Measurements from ENCODE around the gene EFHC1. TPM values are rescaled to one million over a fixed set of nuclear protein-coding genes. Genes with fewer than 3 reads are reported as not detected.

EFHC1 gene
- total RNA-seq, 3 donors from 2014 or later = 1.2 to 1.9 (median 1.8) TPM

- H3K4me1 Mint-ChIP-seq (ENCODE audit: low read depth) = no peaks in the 10 kb centered on the region
- no peaks in the 10 kb centered on the region for H3K27me3 Mint-ChIP-seq (ENCODE audit: low read depth)
- H3K4me3 Mint-ChIP-seq = no peak overlapping the region
- H3K36me3 Mint-ChIP-seq (ENCODE audit: insufficient read depth) = peaks cover 27% of the 10 kb centered on the region
- ATAC-seq = no peak
- no peak for DNase-seq
- H3K9me3 Mint-ChIP-seq = no peaks in the 10 kb centered on the region
These were observed 87.6 kb downstream of the EFHC1 start for GRCh38 chr6:52507557-52508260.

DNA sequence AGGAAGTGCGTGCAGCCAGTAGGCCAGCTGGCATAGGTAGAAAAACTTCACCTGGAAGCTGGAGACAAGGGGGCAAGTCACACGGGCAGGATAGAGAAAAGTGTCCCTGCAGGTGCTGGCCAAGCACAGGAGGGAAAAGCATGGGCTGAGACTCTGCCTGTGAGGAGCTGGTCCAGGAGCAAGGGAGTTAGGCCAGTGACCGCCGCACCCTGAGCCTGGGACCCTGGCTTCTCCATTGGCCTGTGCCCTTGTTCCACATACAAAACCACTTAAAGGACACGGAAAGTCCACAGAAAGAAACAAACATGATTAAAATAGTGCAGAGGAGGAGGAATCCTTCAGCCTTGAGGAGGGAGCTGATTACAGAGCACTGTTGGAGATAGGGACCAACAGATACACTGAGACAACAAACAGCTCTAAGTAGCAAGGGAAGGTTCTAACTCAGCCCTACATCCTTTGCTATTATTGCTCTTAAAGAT lies 88.2 kb downstream of the EFHC1 start:
- ATAC-seq (no peak), DNase-seq (no peak)
- Mint-ChIP-seq H3K27me3 (ENCODE audit: low read depth) (no peaks in the 10 kb centered on the region), H3K36me3 (ENCODE audit: insufficient read depth) (peaks cover 28% of the 10 kb centered on the region), H3K4me3 (no peak overlapping the region), H3K9me3 (no peaks in the 10 kb centered on the region), H3K4me1 (ENCODE audit: low read depth) (no peaks in the 10 kb centered on the region)

DNA sequence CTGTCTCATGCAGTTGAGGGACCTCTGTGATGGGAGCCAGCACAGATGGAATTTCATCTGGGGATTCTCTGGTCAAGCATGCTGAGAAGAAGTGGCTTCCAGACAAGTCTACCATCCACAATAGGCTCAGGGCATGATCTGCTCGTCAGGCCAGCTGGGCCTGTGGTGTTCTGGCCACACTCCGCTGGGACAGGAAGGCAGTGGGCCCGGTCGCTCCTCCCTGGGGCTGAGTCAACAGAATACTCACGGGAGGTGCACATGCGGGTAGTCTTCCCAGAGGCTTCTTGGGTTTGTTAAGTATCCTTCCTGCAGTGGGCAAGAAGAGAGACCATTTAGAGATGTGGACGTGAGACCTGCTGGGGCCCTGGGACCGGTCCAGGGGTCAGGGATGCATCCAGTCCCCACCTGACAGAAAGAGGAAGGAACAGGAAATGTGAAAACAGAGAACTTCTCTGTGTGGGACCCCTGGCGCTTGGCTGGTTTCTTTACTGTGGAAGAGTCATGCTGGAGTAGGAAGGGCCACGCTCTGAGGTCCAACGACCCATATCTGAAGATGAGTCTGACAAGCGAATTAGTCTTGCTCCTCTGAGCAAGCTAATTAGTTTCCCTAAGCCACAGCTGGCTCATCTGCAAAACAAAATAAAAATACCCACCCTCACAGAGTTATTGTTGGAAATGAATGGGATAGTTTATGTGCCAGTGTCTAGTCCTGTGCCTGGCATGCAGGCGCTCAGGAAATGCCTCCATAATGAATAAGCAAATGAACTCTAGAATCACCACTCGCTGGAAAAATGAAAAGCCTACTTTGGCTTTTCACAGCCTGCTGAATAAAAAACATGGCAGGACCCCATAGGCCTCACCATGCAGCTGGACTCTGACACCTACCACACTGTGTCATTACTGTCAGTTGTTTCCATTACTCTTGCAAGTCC lies 89.4 kb downstream of the EFHC1 start:
- DNase-seq = no peak
- no peaks in the 10 kb centered on the region for H3K4me1 Mint-ChIP-seq (ENCODE audit: low read depth)
- ATAC-seq = no peak
- H3K27me3 Mint-ChIP-seq (ENCODE audit: low read depth) = no peaks in the 10 kb centered on the region
- H3K36me3 Mint-ChIP-seq (ENCODE audit: insufficient read depth) = peaks cover 35% of the 10 kb centered on the region
- H3K9me3 Mint-ChIP-seq = no peaks in the 10 kb centered on the region
- no peak overlapping the region for H3K4me3 Mint-ChIP-seq

- Mint-ChIP-seq H3K9me3 (no peaks in the 10 kb centered on the region), H3K27me3 (ENCODE audit: low read depth) (no peaks in the 10 kb centered on the region), H3K4me1 (ENCODE audit: low read depth) (no peaks in the 10 kb centered on the region), H3K36me3 (ENCODE audit: insufficient read depth) (peaks cover 38% of the 10 kb centered on the region), H3K4me3 (no peak overlapping the region)
- ATAC-seq (no peak), DNase-seq (no peak)
These were observed 90.0 kb downstream of the EFHC1 start for GRCh38 chr6:52510213-52510562.

- no peak for DNase-seq
- Mint-ChIP-seq H3K9me3 (no peaks in the 10 kb centered on the region), H3K4me3 (no peak overlapping the region), H3K27me3 (ENCODE audit: low read depth) (no peaks in the 10 kb centered on the region), H3K36me3 (ENCODE audit: insufficient read depth) (peaks cover 38% of the 10 kb centered on the region), H3K4me1 (ENCODE audit: low read depth) (no peaks in the 10 kb centered on the region)
- no peak for ATAC-seq
These were observed 91.0 kb downstream of the EFHC1 start for GRCh38 chr6:52511163-52511562.

GRCh38 chr6:52511572-52512151 lies 91.5 kb downstream of the EFHC1 start:
- peaks cover 38% of the 10 kb centered on the region for H3K36me3 Mint-ChIP-seq (ENCODE audit: insufficient read depth)
- ATAC-seq = no peak
- no peaks in the 10 kb centered on the region for H3K9me3 Mint-ChIP-seq
- no peak for DNase-seq
- H3K4me1 Mint-ChIP-seq (ENCODE audit: low read depth) = no peaks in the 10 kb centered on the region
- H3K4me3 Mint-ChIP-seq = no peak overlapping the region
- no peaks in the 10 kb centered on the region for H3K27me3 Mint-ChIP-seq (ENCODE audit: low read depth)

DNA sequence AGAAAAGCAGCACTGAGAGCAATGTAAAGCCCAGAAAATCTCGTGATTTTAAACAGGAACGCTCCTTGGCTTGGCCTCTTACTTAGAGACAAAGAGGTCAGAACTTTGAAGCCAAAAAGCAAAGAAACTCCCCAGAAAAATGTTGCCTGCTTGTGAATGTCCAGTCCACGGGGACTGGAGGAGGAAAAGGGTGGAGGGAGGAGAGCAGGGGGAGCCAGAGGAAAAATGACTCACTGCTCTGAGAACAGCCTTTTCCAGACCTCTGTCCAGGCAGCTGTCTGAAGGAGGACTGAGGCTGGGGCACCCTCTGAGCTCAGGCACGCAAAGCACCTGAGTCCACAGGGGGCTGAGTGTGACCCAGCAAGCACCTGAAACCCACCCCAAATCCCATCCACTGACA lies 92.1 kb downstream of the EFHC1 start:
- Mint-ChIP-seq H3K4me3 (no peak overlapping the region), H3K36me3 (ENCODE audit: insufficient read depth) (peaks cover 38% of the 10 kb centered on the region), H3K4me1 (ENCODE audit: low read depth) (no peaks in the 10 kb centered on the region), H3K9me3 (no peaks in the 10 kb centered on the region), H3K27me3 (ENCODE audit: low read depth) (no peaks in the 10 kb centered on the region)
- no peak for ATAC-seq
- no peak for DNase-seq

DNA sequence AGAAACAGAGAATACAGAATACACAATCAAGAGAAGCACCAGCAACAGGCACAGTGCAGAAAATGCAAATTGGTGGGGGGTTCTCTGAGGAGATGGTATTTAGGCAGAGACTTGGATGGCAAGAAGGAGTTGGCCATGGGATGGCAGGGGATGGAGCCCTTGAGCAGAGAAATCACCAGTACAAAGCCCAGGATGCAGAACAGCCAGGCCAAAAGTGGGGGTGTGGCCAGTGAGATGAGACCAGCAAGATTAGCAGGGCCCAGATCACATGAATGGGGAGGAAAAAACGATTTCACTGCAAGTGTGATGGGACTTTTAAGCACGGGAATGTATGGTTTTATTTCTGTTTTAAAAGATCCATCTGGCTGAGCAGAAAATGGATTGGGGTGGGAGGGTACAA lies 93.3 kb downstream of the EFHC1 start:
- Mint-ChIP-seq H3K4me3 (no peak overlapping the region), H3K4me1 (ENCODE audit: low read depth) (peaks cover 5% of the 10 kb centered on the region), H3K36me3 (ENCODE audit: insufficient read depth) (peaks cover 30% of the 10 kb centered on the region), H3K27me3 (ENCODE audit: low read depth) (no peaks in the 10 kb centered on the region), H3K9me3 (no peaks in the 10 kb centered on the region)
- no peak for ATAC-seq
- DNase-seq = no peak

- Mint-ChIP-seq H3K27me3 (ENCODE audit: low read depth) (no peaks in the 10 kb centered on the region), H3K9me3 (no peaks in the 10 kb centered on the region), H3K4me1 (ENCODE audit: low read depth) (peaks cover 5% of the 10 kb centered on the region), H3K36me3 (ENCODE audit: insufficient read depth) (peaks cover 29% of the 10 kb centered on the region), H3K4me3 (no peak overlapping the region)
- ATAC-seq (no peak), DNase-seq (no peak)
These were observed 93.8 kb downstream of the EFHC1 start for GRCh38 chr6:52513896-52514295.

DNA sequence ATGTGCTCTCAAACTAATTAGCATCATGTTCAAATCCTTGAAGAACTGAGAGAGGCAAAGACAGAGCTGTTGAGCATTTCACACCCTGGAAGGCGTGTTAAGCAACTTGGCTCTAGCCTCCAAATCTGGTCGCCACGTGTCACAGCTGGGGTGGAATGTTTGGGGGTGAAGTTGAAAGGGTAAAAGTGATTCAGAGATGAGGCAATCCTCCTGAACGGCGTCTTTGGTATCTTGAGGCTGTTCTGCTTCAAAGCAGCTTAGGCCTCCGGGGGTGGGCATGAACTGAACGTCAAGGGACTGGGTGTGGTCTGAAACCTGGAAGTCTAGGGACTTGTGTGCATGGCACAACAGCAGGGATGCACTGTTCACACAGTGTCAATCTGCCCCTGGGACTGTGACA lies 94.4 kb downstream of the EFHC1 start:
- DNase-seq = no peak
- ATAC-seq = no peak
- Mint-ChIP-seq H3K4me1 (ENCODE audit: low read depth) (peaks cover 5% of the 10 kb centered on the region), H3K4me3 (no peak overlapping the region), H3K36me3 (ENCODE audit: insufficient read depth) (peaks cover 26% of the 10 kb centered on the region), H3K27me3 (ENCODE audit: low read depth) (no peaks in the 10 kb centered on the region), H3K9me3 (no peaks in the 10 kb centered on the region)

GRCh38 chr6:52515219-52515960 lies 95.2 kb downstream of the EFHC1 start:
- peaks cover 5% of the 10 kb centered on the region for H3K4me1 Mint-ChIP-seq (ENCODE audit: low read depth)
- H3K4me3 Mint-ChIP-seq = no peak overlapping the region
- H3K27me3 Mint-ChIP-seq (ENCODE audit: low read depth) = no peaks in the 10 kb centered on the region
- peaks cover 30% of the 10 kb centered on the region for H3K36me3 Mint-ChIP-seq (ENCODE audit: insufficient read depth)
- H3K9me3 Mint-ChIP-seq = no peaks in the 10 kb centered on the region
- no peak for DNase-seq
- no peak for ATAC-seq

DNA sequence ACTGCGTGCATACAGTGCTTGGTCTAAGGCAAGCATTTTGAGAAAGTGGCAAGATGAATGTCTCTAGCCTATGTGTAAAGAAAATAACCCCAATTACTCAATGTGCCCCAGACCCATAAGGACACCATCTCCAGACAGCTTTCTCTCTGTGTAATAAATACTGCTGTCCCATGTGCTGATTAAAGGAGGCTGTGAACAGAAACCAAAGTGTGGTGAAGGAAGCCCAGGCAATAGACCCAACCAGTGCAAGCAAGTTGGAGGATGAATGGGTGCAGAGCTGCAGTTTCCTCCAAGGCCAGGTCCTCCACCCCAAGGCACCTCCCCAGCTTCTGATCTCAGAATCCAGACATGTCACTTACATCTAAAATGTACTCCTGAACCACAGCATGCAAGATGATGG lies 96.1 kb downstream of the EFHC1 start:
- ATAC-seq (no peak), DNase-seq (no peak)
- peaks cover 28% of the 10 kb centered on the region for H3K36me3 Mint-ChIP-seq (ENCODE audit: insufficient read depth)

DNA sequence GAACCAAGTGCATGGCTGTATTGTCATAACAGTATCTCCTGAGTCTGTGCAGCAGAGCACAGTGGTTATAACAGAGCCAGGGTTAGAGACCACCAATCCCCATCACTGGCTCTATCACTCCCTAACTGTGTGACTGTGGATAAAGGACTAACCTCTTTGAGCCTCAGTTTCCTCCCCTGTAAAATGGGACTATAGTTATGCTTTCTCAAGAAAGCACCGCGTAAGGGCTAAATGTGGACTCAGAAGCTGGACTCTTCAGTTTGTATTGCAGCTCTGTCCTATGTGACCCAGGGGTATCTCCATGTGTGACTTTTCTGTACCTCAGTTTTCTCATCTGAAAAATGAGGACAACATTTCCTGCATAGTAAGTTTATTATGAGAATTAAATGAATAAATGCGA lies 96.8 kb downstream of the EFHC1 start:
- peaks cover 5% of the 10 kb centered on the region for H3K4me1 Mint-ChIP-seq (ENCODE audit: low read depth)
- H3K27me3 Mint-ChIP-seq (ENCODE audit: low read depth) = no peaks in the 10 kb centered on the region
- no peak for DNase-seq
- no peak overlapping the region for H3K4me3 Mint-ChIP-seq
- peaks cover 28% of the 10 kb centered on the region for H3K36me3 Mint-ChIP-seq (ENCODE audit: insufficient read depth)
- ATAC-seq = no peak
- no peaks in the 10 kb centered on the region for H3K9me3 Mint-ChIP-seq

More for the DNA sequence above, 96.1 kb downstream of the EFHC1 start:
- H3K9me3 Mint-ChIP-seq = no peaks in the 10 kb centered on the region
- H3K4me3 Mint-ChIP-seq = no peak overlapping the region
- H3K27me3 Mint-ChIP-seq (ENCODE audit: low read depth) = no peaks in the 10 kb centered on the region
- peaks cover 5% of the 10 kb centered on the region for H3K4me1 Mint-ChIP-seq (ENCODE audit: low read depth)

Measured in activated T-cell treated with anti-CD3 and anti-CD28 coated beads, Interleukin-2, amount 50 U/mL, for 4 hours (primary cell).